Measurements from ENCODE around the gene ERCC6.
A peak's percentile ranks its signal among the peaks of the same experiment; 100 is the strongest.

Gene ERCC6

DNA sequence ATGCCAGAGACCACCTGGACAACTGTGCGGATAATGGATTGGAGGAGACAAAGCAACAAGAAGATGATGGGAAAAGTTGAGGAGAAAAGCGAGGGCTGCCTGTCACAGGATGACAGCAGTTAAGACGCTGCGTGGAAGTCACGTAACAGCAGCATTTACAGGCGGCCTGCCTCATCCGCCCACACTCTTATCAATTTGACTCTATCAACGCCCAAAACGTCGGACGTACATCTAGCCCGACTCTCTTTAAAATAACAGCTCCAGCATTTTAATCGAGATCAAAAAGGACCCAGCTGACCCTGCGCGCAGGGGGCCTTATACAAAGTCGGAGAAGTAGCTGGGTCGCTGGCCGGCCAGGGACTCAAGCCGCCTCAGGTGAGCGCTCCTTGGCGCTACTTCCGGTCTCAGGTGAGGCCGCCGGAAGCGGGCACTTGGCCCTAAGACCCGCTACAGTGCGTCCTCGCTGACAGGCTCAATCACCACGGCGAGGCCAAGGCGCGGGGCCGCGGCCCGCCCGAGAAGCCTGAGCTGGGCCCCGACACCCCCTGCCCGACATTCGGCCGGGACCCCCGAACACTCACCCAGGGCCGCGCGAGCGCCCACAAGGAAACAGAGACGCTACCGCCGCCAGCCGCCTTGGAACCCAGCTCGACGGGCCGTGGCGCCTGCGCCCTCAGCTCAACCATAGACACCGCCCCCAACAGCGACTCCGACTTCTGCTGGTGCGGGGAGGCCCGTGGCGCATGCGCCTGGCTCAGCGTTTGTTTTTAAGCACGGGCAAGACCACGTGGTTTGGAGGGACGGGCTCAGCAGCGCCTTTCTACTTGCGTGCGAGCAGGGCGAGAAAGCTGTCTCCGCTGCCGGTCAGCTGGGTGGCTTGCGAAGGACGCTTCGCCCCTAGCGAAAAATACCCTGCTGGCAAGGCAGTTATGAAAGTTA, at the start of gene ERCC6:
ERCC6 (minus strand) TSS at position 741 of the 939 bp plus-strand sequence.
- peak; percentile 91 for DNase-seq

DNA sequence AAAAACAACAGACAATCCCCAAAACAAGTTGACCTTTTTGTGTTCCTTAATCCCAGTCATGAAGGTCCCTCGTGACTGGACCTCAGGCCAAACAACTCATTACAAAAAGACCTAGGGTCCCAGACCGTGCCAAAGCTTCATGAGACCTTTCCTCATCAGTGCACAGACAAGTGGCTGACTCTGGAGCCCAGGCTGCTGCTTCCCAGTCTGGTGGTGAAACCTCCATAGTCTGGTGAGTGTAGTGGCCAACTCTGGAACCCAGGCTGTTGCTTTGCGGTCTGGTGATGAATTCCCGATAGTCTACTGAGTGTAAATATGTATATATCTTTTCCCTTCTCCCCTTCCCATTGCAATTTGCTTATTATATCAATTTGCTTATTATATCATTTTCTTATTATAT, 49.1 kb upstream of the ERCC6 start:
- DNase-seq: no peak

DNA sequence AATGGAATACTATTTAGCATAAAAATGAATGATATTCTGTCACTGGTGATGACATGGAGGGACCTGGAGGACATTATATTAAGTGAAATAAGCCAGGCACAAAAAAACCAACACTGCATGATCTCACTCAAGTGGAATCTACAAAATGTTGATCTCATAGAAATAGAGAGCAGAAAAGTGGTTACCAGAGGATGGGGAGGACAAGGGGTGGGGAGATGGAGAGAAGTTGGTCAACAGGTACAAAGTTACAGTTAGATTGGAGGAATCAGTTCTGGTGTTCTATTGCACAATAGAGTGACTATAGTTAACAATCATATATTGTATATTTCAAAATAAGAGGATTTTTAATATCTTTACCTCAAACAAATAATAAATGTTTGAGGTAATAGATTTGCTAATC, 46.5 kb upstream of the ERCC6 start:
- no peak for DNase-seq

DNA sequence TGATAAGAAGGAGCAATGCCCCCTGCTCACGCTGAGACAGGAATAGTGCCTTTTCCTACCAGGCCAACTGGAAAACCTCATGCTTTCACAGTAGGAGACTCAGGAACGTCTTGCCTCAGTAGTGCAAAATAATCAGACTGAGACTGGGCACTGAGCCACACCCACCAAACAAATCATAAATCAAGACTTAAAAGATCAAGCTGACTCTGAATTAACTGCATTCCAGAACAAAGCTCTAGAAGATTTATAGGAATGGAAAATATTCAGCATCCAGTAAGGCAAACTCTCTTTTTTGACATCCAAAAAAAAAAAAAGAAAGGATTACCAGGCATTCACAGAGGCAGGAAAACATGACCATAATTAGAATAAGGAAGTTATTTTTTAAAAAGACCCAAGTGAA, 40.7 kb upstream of the ERCC6 start:
- DNase-seq: no peak

DNA sequence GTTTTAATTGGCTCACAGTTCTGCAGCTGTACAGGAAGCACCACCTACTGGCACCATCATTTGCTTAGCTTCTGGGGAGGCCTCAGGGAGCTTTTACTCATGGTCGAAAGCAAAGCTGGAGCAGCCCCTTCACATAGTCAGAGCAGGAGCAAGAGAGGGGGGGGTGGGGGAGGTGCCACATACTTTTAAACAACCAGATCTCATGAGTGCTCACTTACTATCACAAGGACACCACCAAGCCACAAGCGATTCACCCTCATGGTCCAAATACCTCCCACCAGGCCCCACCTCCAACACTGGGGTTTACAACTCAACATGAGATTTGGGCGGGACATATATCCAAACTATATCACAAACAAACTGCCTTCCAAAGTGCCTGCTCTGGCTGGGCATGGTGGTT, 39.5 kb upstream of the ERCC6 start:
- DNase-seq: no peak

DNA sequence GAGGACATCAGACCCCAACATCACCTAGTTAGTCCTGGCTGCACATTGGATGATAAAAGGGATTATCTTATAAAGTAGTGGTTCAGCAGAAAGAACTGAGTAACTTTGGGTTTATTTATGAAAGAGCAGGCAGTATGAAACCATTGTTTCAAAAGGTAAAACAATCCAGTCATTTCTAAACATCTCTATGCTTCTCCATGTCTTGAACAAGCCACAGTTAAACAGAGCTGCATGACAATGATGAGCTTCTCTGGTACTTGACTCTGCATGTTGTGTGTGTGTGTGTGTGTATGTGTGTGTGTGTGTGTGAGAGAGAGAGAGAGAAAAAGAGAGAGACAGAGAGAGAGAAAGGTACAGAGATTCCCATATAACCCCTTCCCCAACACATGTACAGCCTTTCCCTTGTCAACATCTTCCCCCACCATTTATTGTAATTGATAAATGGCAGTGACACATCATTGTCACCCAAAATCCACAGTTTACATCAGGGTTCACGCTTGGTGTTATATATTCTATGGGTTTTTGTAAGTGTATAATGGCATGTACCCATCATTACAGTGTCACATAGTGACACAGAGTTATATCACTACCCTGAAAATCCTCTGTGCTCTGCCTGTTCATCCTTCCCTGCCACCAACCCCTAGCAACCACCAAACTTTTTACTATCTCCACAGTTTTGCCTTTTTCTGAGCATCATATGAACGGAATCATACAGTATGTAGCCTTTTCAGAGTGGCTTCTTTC, 38.4 kb upstream of the ERCC6 start:
- DNase-seq: no peak

DNA sequence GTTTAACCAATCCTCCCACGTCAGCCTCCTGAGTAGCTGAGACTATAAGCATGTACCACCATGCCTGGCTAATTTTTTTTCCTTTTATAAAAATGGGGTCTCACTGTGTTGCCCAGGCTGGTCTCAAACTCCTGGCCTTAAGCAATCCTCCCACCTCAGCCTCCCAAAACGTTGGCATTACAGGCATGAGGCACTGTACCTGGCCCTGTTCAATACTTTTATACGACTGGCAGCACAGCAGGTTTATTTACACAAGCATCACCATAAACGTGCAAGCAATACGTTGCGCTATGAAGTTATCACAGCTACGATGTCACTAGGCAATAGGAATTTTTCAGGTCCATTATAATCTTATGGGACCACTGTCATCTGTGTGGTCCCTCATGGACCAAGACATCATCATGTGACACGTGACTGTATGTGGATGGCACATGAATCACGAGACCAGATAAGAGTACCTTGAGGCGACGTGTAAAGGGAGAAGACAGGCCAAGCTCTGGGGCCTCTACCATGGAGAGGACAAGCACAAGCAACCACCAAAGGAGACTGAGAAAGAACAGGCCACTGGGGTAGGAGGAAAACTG, 36.7 kb upstream of the ERCC6 start:
- no peak for DNase-seq

DNA sequence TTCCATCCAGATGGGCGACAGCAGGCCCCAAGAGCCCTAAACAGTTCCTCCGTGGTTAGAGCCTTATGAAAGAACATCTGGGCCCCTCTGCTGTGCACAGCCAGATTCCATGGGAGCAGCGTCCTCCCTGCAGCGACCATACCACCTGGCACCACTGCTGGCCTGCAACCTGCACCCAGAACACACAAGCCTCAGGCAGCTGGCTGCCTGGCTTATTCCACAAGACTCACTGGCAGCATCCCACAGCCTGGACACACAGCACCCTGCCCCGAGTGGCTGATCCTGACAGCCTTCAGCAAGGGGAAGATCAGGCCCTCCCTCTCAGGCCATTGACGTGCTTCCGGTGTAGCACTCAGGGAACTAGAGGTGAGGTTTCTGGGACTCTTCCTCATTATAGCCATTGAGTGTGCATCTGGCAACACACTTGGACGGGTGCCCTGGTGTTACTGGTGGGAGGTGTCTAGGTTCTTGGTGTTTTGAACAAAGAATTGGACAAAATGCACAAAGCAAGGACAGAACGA, 33.7 kb upstream of the ERCC6 start:
- peak; percentile 52 for DNase-seq

DNA sequence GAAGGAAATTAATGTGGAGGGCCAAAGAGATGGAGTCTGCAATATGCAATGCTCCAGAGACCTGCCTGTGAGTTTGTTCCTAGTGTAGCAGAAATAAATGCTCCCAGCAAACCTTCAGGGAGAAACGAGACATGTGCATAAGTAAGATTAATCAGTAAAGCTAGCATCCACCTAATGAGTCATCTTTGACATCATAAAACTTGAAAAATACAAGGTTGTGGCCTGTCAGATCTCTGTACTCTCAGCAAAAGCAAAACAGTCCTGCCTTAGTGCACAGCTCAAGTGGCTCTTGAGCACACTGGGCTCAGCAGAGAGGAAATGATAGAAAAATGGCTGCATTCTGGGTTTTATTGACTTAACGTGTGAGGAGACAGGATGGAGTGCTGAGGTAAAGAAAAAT, 32.5 kb upstream of the ERCC6 start:
- no peak for DNase-seq

DNA sequence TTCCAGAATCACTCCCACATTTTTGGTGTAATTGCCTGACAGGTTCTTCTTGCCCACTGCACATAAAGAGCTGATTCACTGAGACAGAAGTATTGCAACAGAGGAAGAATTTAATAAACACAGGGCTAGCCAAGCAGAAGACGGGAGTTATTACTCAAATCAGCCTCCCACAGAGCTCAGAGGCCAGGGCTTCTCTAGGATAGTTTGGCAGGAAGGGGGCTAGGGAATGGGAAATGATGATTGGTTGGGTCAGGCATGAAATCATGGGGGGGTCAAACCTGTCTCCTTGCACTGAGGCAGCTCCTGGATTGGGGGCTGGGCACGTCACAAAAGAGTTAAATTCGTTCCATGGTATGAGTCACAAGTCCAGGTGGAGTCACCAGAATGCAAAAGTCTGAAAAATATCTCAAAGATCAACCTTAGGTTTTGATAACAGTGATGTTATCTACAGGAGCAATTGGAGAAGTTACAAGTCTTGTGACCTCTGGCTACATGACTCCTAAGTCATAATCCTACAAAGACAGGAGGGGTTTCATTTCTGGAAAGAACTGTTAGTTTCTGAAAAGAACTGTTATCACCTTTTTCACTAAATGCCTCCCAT, 30.2 kb upstream of the ERCC6 start:
- no peak for DNase-seq

DNA sequence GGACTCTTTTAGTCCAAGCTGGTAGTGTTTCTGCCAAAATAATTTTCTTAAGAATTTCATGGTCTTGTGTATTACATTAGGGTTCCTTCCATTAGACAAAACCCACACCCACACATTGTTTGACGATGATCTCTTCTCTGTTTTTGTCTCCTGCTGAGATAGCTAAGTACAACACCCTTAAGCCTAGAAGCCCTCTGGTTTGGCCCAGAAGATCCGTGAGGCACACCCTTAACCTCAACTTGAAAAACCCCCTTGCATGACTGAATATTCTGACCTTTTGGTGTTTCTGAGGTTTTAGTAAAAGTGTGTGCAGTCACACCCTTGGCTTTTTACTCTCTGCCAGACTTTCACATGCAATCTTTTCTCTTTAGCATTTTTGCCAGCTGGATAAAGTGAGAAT, 29.3 kb upstream of the ERCC6 start:
- DNase-seq: no peak

DNA sequence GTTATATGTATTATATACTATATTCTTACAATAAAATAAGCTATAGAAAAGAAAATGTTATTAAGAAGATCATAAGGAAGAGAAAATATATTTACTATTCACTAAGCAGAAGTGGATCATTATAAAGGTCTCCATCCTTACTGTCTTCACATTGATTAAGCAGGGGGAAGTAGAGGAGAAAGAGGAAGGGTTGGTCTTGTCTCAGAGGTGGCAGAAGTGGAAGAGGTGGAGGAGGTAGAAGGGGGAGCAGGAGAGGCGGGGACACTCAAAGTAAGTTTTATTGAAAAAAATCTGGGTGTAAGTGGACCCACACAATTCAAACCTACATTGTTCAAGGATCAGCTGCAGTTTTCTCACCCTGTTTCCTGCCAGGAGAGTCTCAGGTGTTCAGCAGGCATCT, 28.9 kb upstream of the ERCC6 start:
- no peak for DNase-seq

DNA sequence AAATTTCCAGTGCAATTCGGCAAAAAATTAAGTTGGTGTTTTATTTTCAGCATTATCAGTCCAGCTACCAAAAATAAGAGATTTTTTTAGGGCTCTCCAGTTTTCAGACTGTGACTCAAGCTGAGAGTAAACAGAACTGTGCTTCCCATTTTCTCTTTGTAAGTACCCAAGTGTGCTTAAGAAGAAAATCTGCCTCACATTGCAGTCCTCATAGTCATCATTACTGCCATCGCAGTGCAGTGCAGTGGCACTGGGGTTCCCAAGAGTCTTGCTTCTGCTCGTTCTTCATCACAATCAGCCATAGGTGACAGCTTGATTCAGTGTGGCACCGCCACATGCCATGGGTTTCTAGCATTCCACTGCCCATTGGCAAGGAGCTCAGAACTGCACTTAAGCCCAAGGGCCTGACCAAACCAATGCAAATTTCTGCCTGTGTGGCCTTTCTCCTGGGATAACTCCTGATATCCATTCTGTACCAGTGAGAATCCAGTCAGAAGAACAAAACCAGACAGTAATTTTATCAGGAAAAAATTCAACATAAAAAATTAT, 25.6 kb upstream of the ERCC6 start:
- DNase-seq: no peak

DNA sequence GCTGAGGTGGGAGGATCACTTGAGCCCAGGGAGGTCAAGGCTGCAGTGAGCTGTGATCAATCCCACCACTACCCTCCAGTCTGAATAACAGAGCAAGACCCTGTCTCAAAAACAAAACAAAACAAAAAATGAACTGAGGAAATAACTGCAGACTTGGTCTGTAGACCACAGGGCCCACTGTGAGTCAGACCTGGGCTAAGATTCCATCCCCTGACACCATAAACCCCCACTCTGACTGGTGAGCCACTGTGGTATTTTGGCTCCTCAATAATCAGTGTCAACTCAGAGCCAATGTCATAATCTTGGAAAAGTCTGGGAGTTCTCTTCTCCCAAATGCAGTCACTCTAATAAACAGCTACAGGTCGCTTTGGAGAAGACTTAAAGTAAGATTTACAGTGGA, 24.0 kb upstream of the ERCC6 start:
- no peak for DNase-seq

DNA sequence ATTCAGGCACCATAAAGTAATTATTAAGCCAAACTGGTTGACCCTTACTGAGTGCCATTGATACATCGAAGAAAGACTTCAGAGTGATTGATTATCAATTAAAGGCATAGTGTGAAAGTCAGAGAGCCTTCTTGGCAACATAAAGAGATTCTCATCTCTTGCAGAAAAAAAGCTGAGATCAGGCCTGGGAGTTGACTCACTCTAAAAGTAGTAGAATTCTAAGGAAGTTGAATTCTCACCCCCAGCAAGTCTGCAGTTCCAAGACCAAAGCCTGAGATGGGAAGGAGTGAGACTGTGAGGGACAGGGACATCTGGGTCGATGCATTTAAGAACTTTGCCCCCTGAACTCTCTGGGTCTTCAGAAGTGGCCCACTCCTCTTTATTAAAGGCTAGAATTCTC, 21.6 kb upstream of the ERCC6 start:
- DNase-seq: no peak

DNA sequence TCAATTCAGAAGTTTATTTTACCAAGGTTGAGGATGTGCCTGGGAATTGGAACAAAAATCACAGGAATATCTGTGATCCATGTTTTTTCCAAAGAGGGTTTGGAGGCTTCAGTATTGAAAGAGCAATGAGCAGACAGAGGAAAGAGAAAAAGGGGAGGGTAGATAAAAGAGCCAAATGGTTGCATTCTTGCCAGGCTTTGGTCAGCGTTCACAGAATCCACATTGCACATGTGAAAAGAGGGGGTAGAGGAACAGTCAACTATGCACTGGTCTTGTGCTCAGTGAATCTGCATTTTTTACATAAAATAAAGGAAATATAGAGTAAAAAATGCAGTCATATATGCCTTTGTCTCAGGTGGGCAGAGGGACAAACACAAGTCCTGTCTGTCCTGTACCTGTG, 20.6 kb upstream of the ERCC6 start:
- DNase-seq: no peak

DNA sequence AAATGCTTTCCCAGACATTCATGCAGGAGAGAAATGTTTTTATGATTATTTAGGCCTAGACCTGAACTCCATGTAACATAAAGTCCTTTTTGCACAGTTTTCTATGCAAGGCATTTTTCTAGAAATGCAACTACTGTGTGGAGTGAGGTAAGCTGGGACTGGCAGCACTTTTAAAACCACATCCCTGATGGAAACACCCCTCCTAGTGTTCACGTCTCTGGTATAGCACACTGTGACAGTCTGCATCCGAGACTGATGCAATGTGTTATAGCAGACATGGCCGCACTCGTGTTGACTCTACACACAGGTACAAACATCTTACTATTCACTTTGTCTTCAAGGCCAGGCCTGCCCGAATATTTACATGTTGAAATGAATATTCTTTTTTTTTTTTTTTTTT, 19.3 kb upstream of the ERCC6 start:
- no peak for DNase-seq

DNA sequence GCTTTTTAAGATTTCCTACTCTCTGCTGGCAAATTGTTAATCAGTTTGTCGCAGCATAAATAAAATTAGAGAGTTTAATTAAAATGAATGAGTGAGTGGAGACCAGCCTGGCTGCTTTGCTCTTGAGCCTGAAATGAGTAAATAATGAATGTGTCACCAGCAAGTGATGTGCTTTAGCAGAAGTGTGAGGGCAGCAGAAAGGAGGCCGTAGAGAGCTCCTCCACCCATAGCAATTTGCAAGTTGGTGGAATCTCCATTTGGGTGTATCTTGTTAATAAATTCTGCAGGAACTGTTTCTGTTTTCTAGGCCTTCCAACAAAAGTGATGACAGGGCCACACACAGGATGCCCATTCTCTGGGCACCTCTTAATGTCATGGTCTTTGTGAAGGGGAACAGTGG, 18.8 kb upstream of the ERCC6 start:
- DNase-seq: no peak

DNA sequence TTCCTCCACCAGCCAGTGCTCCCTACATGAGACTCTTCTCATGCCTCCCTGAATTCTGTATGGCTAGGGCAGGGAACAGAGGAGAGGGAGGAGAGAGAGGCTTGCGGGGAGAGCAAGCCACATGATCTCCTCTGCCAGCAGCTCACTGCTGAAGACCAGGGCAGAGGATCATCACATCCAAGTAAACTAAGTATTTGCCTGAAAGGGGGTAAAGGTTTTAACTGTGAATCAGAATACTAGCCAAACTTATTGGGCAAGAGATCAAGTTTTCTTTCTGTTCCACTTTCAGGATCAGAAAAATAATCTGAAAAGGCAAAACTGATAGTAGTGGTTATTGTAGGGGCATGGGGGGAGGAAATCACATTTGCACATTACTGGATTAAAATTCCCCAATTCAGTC, 17.8 kb upstream of the ERCC6 start:
- DNase-seq: no peak

DNA sequence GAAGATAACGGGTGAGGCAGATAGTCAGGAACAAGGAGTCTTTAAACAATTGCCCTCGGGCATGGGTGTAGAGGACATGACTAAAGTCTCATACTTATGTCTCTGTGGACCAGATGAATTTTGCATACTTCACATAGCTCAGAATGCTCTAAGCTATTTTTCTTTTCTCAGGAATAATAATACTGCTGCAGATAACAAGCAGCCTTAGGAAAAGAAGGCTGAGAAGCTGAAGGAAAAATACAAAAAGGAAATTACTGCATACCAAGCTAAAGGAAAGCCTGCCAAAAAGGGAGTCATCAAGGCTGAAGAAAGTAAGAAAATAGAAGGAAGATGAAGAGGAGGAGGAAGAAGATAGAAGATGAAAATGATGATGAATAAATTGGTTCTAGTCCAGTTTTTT, 13.4 kb upstream of the ERCC6 start:
- DNase-seq: no peak

DNA sequence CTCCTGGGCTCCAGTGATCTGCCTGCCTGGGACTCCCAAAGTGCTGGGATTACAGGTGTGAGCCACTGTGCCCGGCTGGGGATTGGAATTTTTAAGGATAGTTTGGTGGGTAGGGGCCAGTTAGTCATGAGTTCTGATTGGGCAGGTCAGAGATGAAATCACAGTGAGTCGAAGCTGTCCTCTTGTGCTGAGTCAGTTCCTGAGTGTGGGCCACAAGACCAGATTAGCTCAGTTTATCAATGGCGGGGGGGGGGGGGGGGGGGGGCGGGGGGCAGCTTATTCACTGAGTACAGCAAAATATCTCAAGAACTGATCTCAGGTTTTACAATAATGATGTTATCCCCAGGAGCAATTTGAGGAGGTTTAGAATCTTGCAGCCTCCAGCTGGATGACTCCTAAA, 11.6 kb upstream of the ERCC6 start:
- DNase-seq: no peak

DNA sequence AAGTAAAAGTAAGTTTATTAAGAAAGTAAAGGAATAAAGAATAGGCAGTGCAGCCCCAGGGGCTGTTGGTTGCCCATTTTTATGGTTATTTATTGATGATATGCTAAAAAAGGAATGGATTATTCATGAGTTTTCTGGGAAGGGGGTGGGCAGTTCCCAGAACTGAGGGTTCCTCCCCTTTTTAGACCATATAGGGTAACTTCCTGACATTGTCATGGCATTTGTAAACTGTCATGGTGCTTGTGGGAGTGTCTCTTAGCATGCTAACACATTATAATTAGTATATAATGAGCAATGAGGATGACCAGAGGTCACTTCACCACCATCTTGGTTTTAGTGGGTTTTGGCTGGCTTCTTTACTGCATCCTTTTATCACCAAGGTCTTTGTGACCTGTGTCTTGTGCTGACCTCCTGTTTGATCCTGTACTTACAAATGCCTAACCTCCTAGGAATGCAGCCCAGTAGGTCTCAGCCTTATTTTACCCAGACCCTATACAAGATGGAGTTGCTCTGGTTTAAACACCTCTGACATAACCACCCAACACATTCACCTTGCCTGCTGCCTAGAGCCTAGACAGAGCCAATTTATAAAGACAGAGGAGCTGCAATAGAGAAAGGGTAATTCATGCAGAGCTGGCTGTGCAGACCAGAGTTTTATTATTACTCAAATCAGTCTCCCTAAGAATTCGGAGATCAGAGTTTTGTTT, 10.9 kb upstream of the ERCC6 start:
- DNase-seq: no peak

All from DMS 273 treated with DMSO at 0.1 percent for 48 hours (cell line).